ENCODE results near the gene ERG.

DNA sequence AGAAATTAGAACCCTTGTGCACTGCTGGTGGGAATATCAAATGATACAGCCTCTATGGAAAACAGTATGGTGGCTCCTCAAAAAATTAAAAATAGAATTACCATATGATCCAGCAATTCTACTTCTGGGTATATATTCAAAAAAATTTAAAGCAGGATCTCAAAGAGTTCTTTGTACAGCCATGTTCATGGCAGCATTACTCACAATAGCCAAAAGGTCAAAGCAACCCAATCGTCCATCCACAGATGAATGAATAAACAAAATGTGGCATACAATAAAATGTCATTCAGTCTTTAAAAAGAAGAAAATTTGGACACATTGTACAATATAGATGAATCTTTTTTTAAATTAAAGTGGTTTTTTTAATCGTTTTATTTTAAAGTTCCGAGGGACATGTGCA lies 36.3 kb upstream of the ERG start:
- TF ChIP-seq, protein P1, sequence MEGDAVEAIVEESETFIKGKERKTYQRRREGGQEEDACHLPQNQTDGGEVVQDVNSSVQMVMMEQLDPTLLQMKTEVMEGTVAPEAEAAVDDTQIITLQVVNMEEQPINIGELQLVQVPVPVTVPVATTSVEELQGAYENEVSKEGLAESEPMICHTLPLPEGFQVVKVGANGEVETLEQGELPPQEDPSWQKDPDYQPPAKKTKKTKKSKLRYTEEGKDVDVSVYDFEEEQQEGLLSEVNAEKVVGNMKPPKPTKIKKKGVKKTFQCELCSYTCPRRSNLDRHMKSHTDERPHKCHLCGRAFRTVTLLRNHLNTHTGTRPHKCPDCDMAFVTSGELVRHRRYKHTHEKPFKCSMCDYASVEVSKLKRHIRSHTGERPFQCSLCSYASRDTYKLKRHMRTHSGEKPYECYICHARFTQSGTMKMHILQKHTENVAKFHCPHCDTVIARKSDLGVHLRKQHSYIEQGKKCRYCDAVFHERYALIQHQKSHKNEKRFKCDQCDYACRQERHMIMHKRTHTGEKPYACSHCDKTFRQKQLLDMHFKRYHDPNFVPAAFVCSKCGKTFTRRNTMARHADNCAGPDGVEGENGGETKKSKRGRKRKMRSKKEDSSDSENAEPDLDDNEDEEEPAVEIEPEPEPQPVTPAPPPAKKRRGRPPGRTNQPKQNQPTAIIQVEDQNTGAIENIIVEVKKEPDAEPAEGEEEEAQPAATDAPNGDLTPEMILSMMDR (conservative IDR thresholded peaks at IDR 0.05; ENCODE audit: low read depth in 2 of 2), result no peak
- TF ChIP-seq EZH2 (IDR thresholded peaks at IDR 0.05; ENCODE audit: low read depth, unreplicated experiment) (no peak), JUNB (IDR thresholded peaks at IDR 0.05; ENCODE audit: unreplicated experiment) (no peak), NANOG (IDR thresholded peaks at IDR 0.05; ENCODE audit: borderline replicate concordance) (no peak), POLR2AphosphoS5 (IDR thresholded peaks at IDR 0.05; ENCODE audit: low read depth) (no peak), EZH2phosphoT487 (IDR thresholded peaks at IDR 0.05; ENCODE audit: unreplicated experiment) (no peak), CREB1 (CRISPR knock-in tag; IDR thresholded peaks at IDR 0.05; ENCODE audit: low read depth) (no peak), STAT1 (IDR thresholded peaks at IDR 0.05; ENCODE audit: unreplicated experiment) (no peak)
- TF ChIP-seq, protein P2, sequence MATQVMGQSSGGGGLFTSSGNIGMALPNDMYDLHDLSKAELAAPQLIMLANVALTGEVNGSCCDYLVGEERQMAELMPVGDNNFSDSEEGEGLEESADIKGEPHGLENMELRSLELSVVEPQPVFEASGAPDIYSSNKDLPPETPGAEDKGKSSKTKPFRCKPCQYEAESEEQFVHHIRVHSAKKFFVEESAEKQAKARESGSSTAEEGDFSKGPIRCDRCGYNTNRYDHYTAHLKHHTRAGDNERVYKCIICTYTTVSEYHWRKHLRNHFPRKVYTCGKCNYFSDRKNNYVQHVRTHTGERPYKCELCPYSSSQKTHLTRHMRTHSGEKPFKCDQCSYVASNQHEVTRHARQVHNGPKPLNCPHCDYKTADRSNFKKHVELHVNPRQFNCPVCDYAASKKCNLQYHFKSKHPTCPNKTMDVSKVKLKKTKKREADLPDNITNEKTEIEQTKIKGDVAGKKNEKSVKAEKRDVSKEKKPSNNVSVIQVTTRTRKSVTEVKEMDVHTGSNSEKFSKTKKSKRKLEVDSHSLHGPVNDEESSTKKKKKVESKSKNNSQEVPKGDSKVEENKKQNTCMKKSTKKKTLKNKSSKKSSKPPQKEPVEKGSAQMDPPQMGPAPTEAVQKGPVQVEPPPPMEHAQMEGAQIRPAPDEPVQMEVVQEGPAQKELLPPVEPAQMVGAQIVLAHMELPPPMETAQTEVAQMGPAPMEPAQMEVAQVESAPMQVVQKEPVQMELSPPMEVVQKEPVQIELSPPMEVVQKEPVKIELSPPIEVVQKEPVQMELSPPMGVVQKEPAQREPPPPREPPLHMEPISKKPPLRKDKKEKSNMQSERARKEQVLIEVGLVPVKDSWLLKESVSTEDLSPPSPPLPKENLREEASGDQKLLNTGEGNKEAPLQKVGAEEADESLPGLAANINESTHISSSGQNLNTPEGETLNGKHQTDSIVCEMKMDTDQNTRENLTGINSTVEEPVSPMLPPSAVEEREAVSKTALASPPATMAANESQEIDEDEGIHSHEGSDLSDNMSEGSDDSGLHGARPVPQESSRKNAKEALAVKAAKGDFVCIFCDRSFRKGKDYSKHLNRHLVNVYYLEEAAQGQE (IDR thresholded peaks at IDR 0.05; ENCODE audit: unreplicated experiment), result no peak
